Suppressor macrophage (primary cell): ENCODE results near the gene USP4.
"Not testable (repeated sequence)": the region's sequence is repeated elsewhere in the genome, so short reads cannot be mapped to it uniquely, and the experiment has no call there.

Experiments used
- DNase-seq, 4 experiments: peaks; one replicate each; pipeline ENCODE4 v3.0.0-alpha.2; 2020 to 2022

The USP4 gene

DNA sequence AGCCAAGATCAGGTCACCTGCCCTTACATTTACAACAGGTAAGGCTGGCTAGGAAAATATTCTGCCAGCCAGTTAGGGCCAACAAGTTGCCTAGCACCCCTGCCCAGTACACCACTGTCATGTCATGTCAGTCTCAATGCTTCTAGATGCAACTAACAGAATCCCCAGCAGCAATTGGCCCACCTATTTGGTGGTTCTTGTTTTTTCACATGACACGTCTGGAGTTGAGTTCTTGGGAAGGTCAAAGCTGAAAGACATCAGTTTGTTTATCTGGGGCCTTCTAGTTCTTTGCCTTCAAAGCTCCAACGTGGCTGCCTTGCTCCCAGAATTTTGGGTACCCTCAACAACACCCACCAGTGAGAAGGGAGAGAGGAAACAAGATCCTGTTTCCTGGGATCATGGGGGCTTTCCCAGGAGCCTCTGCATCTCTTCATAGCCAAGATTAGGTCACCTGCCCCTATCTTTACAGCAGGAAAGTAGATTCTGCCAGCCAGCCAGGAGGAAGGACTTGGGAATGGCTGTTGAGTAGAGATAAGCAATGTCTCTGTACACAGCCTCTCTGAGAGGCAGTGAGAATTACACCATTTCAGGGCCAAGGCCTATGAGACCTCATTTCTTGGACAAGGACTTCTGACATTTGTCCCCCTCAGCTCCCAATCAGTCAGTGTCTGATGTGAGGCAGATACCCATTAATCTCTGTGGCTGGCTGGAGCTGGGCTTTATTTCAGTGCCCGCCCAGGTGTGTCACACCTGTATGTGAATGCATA lies 9.7 kb upstream of the USP4 start:
- peak in 3 of 4 experiments; percentile 36 to 50 (median 43) for DNase-seq

DNA sequence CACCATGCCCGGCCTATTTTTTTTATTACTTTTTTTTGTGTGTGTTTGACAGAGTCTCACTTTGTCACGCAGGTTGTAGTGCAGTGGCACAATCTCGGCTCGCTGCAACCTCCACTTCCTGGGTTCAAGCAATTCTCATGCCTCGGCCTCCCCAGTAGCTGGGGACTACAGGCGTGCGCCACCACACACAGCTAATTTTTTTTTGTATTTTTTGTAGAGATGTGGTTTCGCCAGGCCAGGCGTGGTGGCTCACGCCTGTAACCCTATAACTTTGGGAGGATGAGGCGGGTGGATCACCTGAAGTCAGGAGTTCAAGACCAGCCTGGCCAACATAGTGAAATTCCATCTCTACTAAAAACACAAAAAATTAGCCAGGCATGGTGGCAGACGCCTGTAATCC lies 8.5 kb upstream of the USP4 start:
- not testable (repeated sequence) for DNase-seq

DNA sequence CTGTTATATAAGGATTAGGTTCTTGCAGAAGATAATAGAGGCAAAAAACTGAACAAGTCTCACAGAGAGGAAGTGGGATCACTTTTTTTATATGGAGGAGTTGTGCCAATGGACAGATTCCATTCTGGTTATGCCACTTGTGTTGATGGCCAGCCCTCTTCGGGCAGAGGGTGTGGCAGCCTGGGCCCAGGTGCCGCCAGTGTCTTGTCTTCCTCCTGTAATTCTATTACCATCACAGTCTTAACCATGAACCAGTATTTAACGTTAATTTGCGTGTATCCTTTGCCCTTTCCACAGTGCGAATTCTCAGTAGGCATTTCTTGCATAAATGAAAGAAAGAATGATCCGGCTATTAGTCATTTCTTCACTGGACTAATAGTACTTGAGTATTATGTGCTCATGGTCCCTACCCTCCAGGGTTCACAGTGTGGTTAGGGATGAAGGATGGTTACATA lies 7.0 kb upstream of the USP4 start:
- peak in 3 of 4 experiments; percentile 44 to 65 (median 59) for DNase-seq

DNA sequence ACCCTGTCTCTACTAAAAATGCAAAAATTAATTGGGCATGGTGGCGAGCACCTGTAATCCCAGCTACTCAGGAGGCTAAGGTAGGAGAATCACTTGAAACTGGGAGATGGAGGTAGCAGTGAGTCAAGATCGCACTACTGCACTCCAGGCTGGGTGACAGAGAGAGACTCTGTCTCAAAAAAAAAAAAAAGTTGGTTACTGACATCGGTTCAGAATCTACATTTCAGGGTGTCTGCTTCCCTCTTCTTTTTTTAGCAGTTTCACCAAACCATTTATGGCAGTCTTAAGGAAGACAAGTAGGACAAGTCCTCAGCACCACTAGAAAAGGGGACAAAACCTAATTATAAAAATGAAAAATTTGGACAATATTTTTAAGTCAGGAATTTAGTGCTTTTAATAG lies 3.3 kb upstream of the USP4 start:
- DNase-seq = peak; percentile 38 to 83 (median 70)

DNA sequence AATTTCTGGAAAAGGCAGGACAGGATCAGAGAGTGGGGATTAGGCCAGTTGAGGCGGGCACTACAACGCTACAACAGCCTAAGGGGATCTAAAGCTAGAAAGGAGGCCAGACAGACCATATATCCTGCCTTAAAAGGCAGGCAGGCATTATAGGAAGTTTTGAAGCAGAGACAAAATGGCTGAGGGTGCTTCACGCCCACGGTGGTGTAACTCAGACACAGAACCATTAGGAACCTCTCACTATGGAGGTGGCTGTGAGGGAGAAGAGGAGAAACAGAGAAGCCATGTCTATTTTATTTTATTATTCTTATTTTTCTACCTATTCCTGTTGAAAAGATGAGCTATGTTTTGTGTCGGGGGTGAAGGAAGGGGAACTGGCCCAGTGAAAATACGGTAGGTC lies 2.1 kb upstream of the USP4 start:
- DNase-seq = peak; percentile 39 to 62 (median 56)

DNA sequence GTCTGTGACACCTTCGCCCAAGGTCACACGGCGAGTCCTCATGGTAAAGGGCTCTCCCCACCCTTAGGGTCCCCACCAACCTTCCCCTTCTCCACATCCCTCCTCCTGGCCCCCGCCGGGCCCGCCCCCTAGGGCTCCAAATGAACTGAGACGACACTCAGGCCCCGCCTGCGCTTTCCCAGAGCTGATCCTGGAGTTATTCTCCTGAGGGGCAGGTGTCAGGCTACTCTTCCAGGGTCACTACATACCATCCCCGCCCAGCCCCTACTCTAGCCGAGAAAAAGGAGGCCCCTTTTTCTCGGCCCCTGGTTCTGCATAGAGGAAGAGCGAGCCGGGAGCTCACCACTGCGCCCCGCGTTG lies 292 bp downstream of the USP4 start:
- peak; percentile 28 to 58 (median 36) for DNase-seq

DNA sequence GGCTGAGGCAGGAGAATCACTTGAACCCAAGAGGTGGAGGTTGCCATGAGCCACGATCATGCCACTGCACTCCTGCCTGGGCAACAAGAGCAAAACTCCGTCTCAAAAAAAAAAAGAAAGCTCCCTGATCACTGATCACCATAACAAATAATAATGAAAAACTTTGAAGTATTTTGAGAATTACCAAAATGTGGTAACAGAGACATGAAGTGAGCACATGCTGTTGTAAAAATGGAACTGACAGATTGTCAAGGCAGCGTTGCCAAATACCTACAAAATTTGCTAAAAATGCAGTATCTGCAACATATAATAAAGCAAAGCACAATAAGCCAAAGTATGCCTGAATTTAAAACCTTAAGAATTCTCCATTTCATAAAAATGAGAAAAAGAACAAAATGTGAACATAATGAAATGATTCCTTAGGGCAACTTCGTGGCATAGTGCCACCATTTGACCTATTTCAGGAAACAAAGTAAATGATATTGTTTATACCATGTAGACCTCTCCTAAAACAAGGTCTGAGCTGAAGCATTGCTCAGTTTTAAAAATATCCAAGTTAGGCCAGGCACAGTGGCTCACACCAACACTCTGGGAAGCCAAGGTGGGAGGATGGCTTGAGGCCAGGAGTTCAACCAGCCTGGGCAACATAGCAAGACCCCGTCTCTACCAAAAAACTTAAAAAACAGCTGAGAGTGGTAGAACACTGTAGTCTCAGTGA lies 5.8 kb downstream of the USP4 start:
- no peak for DNase-seq

DNA sequence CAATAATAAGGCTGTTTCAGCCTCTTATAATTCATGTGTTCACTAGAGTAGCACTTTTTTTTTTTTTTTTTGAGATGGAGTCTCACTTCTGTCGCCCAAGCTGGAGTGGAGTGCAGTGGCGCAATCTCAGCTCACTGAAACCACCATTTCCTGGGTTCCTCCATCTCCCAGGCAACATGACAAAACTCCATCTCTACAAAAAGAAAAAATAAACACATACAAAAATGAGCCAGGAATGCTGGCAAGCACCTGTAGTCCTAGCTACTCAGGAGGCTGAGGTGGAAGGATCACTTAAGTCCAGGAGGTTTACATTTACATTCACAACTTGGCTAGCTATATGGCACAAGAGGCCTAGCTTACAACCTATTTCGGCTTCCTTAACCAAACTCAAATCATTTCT lies 6.8 kb downstream of the USP4 start:
- DNase-seq = peak; percentile 52 to 80 (median 77)

DNA sequence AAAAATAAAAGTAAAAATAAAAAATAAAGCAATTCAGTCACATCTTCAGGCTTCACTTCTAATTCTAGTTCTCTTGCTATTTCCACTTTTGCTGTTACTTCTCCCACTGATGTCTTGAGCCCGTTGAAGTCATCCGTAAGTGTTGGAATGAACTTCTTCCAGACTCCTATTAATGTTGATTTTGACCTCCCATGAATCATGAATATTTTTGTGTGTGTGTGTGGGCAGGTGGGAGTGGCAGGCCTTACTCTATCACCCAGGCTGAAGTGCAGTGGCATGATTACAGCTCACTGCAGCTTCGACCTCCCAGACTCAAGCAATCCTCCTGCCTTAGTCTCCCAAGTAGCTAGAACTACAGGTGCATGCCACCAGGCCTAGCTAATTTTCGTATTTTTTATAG lies 10.7 kb downstream of the USP4 start:
- DNase-seq = peak in 3 of 4 experiments; percentile 15 to 57 (median 28)

DNA sequence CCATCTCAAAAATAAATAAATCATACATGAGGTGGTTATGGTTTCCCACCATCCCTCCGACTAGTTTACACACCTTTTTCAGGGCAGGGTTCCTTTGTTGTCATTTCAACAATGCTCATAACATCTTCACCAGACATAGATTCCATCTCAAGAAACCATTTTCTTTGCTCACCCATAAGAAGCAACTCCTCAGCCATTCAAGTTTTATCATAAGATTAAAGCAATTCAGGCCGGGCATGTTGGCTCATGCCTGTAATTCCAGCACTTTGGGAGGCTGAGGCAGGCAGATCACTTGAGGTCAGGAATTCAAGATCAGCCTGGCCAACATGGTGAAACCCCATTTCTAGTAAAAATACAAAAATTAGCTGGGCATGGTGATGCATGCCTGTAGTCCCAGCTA lies 11.5 kb downstream of the USP4 start:
- not testable (repeated sequence) for DNase-seq

DNA sequence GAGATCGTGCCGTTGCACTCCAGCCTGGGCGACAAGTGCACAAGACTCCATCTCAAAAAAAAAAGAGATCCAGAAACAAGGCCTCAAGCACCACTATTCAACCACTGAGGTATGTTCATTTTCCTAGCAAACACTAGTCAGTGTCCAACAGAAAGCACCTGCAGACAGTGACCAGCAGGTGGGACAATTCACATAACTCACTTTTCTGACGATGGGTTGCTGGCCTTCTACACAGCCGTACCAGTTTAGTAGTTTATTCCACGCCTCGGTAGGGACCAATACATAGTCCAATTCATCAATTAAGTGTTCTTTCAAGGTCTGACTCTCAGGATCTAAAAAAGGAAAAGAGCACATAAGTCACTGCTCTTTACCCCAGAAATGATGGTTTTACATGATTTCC lies 12.4 kb downstream of the USP4 start:
- peak in 1 of 4 experiments; percentile 17 for DNase-seq

DNA sequence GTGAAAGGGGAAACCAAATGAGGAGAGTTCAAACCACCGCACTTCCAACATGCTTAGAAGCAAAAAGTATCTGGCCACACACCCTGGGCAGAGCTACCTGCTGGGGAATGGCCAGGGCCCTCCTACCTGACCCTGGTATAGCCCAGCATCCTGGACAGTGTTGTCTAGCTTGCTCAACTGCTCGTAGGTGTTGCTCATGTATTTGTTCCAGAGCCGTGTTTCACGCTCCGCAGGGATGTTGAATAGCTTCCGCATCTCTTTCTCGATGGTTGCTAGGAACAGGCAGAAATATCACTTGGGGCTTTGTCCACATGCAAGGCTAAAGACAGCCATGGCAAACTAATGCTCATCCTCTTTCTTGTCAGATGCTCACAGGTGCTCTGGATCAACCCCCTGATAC lies 15.1 kb downstream of the USP4 start:
- DNase-seq = no peak

DNA sequence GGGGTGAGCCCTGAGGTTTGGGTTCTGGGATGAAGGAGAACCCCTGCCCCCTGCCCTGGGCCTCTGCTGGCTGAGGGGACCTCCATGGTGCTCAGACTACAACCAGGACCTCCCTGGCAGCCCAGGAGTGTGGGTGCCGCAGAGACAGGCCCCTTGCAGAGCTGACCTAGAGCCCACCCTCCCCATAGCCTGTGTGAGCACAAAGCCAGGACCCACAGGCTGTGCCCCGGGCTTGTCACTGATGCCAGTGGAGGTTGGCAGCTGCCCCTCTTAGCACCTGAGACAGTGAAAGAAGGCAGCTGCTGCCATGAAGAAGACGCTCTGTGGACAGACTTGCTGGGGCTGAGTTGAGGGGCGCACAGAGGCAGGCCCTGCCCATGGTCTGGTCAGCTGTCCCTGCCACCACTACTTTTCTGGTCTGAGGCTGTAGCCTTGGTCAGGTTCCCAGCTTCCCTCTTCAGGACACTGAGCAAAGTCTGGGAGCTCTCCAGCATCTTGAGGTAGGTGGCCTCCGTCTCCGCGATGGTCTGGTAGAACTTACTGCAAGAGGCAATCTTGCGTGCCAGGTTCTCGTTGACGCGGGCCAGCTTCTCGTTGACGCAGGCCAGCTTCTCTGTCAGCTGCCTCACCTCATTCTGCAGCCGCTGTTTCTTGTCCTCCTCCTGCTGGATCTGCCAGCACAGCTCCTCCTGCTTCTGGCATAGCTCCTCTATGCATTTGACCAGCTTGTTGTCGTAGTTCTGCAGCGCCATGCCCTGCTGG lies 23.0 kb downstream of the USP4 start:
- DNase-seq = no peak

DNA sequence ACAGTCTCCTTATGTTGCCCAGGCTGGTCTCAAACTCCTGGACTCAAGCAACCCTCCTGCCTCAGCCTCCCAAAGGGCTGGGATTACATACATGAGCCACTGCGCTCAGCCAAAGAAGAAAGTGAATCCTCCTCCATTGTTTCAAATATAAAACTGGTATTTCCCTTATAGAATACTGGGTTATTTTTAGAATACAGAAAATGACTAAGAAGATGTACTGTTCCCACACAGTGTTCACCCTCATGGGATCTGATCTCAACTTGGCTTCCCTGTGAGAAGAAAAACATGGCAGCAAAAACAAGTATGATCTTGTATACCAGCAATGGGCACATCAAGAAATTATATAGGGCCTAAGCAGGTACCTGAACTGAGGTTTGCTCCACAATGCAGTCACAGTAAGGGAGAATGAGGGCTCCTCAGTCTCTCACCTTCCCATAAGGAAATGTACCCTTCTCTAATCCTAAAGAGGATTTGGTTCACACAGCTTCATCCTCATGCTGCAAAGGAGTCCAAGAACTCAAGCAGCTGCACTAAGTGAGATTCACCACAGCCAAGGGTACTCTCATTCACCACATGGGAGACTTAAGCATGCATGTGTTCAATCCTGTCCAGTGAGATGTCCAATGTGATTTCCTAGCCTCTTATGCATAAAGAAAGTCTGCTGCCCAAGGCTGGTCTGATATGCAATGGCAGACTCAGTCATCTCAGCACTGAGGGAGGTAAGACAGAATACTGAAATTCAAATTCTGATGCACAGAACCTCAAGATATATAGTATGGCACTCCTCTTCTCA lies 25.8 kb downstream of the USP4 start:
- peak; percentile 19 to 80 (median 58) for DNase-seq

DNA sequence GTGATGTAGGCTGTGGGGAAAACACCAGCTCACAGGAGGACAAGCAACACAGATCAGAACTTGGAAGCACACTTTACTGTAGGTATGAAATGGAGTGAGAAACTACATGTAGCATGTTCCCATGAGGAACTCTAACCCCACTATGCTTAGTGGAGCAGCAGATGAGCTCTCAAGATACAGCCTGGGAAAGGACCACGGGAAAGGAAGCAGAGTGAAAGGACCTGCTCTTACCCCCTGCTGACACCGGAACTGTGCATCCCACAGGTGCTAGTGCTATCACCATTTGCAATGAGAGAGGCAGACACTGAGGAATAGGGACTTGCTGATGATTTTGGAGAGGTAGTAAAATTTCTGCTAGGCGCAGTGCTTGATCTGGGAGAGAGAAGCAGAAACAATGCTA lies 28.6 kb downstream of the USP4 start:
- no peak for DNase-seq

DNA sequence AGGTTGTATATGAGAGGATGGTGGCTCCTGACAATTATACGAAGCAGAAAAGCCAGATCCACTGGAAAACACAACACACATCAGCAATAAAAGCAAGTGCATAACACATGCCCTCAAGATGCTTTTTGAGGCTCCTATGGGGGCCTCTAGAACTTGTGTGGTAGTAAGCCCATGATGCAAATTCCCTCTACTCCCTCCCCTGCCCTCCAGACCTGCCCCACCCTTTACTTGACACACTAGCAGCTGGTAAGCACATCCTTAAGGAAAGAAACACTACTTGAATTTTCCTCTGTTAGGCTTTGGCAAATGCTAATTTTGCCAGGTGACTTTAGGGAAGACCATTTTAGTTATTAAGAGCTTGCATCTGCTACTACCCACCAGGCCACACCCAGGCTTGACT lies 29.2 kb downstream of the USP4 start:
- DNase-seq = no peak

DNA sequence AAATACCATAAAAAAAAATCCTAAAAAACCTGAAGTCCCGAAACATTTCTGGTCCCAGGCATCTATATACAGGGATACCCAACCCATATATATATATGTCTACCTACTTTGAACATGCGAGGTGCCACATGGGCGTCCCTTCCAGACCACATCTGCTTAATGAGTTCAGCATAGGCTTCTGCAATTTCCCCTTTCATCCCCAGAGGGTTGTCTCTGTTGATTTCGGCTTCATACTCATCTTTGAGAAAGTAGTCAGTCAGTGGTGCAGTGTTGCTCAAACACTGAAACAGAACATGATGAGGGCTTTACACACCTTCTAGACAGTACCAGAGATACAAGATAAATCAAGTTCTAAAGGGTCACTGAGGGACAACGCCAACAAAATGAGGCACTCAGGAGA lies 34.2 kb downstream of the USP4 start:
- no peak for DNase-seq

DNA sequence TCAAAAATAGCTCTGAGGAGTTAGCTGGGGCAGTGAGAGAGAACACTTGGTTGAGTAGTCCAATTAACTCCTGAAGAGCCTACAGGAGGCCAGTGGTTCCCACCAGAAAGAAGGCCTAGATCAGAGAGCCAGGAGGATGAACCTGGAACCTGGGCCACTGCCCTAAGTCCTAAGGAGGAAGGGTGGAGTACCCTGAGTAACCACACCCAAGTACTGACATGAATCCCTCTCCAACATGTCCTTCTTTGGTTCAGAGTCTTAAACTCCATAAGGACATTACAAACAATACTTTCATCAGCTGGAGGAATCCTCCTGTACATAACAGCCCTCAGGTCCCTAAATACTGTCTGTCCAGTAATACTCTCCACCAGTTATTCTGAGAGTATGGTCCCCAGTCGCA lies 37.2 kb downstream of the USP4 start:
- no peak for DNase-seq

DNA sequence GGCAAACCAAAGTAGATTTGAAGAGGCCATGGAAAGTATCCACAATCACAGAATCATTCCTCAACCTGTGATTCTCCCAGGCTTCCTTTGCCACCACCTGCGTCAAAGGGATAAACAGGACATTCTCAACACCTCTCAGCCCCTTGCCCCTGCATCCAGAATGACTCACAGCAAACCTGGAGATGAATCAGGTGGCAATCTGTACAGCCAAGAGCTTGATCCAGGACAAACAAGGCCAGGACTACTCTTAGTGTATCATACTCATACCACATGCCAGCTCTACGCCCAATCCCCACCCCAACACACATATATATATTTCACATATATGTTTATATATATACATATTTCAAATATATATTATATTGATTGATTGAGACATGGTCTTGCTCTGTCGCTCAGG lies 39.3 kb downstream of the USP4 start:
- DNase-seq = no peak

DNA sequence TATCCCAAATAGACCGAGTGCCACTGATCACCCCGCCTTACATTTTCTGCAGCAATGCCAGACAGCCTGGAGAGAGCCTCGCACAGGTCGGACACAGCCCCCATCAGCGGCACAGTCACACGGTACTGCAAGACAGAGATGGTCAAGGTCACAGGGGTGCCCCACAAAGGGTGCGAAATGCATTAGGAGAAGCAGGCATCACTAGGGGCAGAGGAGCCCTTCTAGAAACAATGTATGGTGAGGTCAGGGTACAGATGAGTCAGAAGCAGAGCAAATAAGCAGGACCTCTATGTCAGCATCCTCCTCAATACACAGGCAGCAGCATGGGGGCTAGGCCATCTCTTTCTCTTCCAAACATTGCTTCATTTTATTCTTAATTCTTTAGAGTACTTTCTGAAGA lies 41.3 kb downstream of the USP4 start:
- DNase-seq = no peak

DNA sequence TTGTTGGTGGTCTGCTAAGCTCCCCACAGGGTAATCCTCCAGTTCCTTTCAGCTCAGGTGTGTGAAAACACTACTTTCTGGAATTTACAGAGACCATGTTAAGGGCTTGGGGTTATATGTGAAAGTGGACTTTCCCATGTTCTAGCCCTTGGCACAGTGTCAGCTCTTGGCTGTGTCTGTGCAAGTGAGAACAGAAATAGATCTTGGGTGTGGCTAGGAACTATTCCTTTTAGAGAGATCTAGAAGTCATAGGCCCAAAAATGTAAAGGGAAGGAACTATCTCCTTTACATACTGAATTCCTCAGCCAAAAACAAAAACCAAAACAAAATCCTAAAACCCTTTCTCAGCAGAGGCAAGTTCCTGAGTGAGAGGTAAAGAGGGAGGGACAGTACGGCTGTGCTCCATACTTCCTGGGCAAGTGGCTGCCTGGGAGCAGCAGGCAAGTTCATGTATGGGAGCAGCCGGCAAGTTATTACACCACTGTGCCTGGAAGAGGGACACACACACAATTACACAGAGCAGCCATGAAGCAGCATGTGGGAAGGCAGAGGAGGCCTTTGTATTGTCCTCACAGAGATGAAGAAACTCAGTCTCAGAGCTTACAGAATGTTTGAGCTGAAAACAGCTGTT lies 43.0 kb downstream of the USP4 start:
- DNase-seq = peak in 2 of 4 experiments; percentile 16 to 41

DNA sequence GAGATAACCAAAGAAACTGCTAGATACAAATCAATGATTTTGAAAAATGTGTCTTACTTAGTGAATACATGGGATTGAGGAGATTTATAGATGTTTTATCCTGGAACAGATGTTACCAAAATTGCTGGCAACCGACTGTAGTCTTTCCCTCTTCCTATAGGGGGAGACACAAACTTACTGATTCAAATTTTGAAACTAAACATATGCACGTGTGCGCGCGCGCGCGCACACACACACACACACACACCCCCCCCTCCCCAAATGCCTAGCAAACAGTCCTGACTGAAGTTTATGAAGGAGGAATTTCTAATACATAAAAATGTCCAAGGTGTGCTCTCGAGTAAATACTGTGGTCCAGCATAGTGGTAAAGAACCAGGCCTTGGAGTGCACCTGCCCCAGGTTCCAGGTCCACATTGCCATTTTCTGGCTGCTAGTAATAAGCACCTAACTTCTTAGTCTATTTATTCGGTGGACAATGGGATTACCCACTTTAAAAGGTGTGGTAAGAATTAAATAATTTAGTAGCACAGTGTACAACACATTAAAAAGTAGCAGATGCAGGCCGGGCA lies 44.3 kb downstream of the USP4 start:
- peak; percentile 58 to 71 (median 64) for DNase-seq
